ENCODE measurements around the gene MBNL3. TPM values are rescaled to one million over a fixed set of nuclear protein-coding genes. Genes with fewer than 3 reads are reported as not detected.

MBNL3 gene
- total RNA-seq, 1 donor: 27.4 TPM

DNA sequence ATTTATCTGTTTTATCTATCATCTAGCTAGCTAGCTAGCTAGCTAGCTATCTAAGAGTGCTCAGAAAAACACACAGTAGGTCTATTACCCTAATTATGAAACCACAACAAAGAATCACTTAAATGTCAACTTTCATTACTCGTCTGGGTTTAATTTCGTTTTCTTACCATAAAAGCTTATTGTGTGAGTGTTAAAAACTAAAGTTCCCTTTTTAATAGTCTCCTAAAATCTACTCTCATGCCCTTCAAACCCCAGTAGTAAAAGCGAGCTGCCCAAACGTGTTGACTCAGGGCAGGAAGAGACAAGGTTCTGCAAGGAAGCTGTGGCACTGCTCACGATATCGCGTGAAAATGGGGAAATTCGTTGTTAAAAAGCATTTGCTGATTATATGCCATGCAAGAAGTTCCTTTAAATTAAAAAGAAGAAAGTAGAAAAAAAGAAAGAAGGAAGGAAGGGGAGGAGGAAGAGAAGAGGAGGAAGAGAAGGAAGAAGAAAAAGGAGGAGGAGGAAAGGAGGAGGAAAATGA is 595 bp downstream of the MBNL3 start:
- peak overlapping the region; percentile 56 for H3K4me3 ChIP-seq (ENCODE audit: low read length)
- H3K9me3 ChIP-seq (ENCODE audit: low read depth, low read length): no peaks in the 10 kb centered on the region
- H3K27me3 ChIP-seq (ENCODE audit: insufficient read depth, low read length): no peaks in the 10 kb centered on the region
- H3K4me1 ChIP-seq (ENCODE audit: insufficient read depth, low read length): peaks cover 48% of the 10 kb centered on the region

DNA sequence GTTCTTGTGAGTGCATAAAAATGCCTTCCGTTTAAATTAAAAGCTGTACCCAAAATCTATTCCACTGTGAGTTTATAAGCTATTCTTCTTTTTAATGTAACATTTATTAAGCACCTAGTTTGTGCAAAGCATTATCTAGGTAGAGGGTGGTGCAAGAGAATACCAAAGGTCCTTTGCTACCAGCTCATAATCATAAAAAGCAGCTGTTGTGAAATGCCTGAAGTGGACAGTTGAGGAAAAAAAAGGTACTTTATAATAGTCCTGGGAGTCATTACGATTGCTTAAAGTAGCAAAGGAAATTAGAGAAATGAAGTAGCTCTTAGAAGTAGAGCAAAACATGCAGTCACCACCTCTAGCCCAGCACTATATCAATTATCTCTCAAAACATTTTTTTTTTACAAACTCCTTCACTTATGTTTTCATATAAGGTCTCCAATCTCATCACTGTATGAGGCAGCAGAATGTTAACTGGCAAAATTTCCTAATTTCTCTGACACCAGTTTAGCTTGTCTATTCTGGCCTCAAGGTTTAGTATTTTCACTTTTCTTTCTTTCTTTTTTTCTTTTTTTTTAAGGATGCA is 2.1 kb downstream of the MBNL3 start:
- H3K4me1 ChIP-seq (ENCODE audit: insufficient read depth, low read length): peaks cover 56% of the 10 kb centered on the region
- H3K9me3 ChIP-seq (ENCODE audit: low read depth, low read length): no peaks in the 10 kb centered on the region
- no peaks in the 10 kb centered on the region for H3K27me3 ChIP-seq (ENCODE audit: insufficient read depth, low read length)
- no peak overlapping the region for H3K4me3 ChIP-seq (ENCODE audit: low read length)

DNA sequence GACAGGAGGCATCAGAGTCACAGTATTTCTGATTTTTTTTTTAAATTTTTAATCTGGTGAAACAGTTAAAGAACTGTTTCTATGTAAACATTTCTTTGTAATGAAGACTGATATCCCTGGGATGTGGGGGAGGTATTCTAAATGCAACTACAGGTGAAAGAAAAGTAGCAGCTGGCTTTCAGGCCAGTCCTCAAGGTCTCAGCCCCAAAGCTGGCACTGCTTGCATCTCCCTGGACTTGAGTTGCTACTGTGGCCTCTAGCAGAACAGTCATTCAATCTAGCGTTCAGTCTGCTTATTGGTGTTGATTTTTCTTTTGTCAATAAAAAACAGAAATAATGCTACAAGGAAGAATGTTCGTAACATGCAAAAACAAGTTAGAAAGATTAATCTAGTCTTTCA is 4.9 kb downstream of the MBNL3 start:
- Histone ChIP-seq H3K4me3 (ENCODE audit: low read length) (no peak overlapping the region), H3K4me1 (ENCODE audit: insufficient read depth, low read length) (peaks cover 58% of the 10 kb centered on the region), H3K9me3 (ENCODE audit: low read depth, low read length) (no peaks in the 10 kb centered on the region), H3K27me3 (ENCODE audit: insufficient read depth, low read length) (no peaks in the 10 kb centered on the region)

DNA sequence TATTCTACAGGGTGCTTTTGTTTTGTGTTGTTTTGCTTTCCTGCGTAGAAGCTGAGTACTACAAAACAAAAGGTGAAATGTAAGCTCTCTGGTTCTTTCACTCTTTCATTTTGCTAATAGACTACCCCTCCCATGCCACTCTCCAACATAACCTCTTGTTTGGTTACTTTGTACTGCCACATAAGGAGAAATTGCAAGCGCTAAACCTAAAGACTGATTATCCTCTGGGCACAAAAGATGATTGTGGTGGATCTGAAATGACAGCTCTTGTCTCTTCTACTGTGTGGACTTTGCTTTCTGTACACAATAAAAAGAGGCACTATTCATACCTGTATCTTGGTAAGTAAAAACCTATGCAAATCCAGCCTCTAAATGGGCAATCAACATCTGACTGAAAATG is 5.3 kb downstream of the MBNL3 start:
- no peaks in the 10 kb centered on the region for H3K9me3 ChIP-seq (ENCODE audit: low read depth, low read length)
- H3K4me1 ChIP-seq (ENCODE audit: insufficient read depth, low read length): peaks cover 58% of the 10 kb centered on the region
- no peaks in the 10 kb centered on the region for H3K27me3 ChIP-seq (ENCODE audit: insufficient read depth, low read length)
- H3K4me3 ChIP-seq (ENCODE audit: low read length): no peak overlapping the region

GRCh38 chrX:132482632-132483031 is 6.2 kb downstream of the MBNL3 start:
- H3K27me3 ChIP-seq (ENCODE audit: insufficient read depth, low read length): no peaks in the 10 kb centered on the region
- H3K9me3 ChIP-seq (ENCODE audit: low read depth, low read length): no peaks in the 10 kb centered on the region
- no peak overlapping the region for H3K4me3 ChIP-seq (ENCODE audit: low read length)
- H3K4me1 ChIP-seq (ENCODE audit: insufficient read depth, low read length): peaks cover 55% of the 10 kb centered on the region

GRCh38 chrX:132481449-132481848 is 7.4 kb downstream of the MBNL3 start:
- H3K27me3 ChIP-seq (ENCODE audit: insufficient read depth, low read length): no peaks in the 10 kb centered on the region
- H3K4me1 ChIP-seq (ENCODE audit: insufficient read depth, low read length): peaks cover 43% of the 10 kb centered on the region
- no peak overlapping the region for H3K4me3 ChIP-seq (ENCODE audit: low read length)
- H3K9me3 ChIP-seq (ENCODE audit: low read depth, low read length): no peaks in the 10 kb centered on the region

DNA sequence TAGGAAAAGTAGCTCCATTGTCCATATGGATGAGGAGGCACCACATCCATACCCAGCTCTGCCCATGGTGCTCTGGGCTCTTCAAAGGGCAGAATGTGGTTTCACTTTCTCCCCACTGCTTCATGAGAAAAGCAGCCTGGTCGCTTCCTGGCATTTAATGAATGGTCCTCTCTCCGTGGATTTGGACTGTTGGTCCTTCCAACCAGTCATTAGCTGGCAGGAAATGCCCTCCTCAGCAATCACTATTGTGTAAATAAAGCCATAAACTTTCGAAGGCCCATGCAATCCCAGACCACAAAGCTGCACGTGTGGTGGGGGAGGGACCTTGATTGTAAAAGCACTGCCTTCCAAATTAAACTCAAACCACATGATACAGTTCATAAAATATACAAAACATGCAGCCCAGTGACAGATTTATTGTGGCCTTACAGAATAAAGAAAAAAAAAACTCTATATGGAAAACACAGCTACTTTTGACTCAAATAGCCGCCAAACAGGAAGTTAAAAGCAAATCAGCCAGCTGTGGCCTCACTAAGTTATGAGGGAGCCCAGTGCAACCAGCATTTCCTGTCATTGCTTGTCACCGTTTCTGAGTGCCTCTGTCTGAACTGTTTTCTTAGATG is 8.1 kb downstream of the MBNL3 start:
- Histone ChIP-seq H3K27me3 (ENCODE audit: insufficient read depth, low read length) (no peaks in the 10 kb centered on the region), H3K9me3 (ENCODE audit: low read depth, low read length) (no peaks in the 10 kb centered on the region), H3K4me3 (ENCODE audit: low read length) (peak overlapping the region; percentile 43), H3K4me1 (ENCODE audit: insufficient read depth, low read length) (peaks cover 39% of the 10 kb centered on the region)

- Histone ChIP-seq H3K4me3 (ENCODE audit: low read length) (no peak overlapping the region), H3K4me1 (ENCODE audit: insufficient read depth, low read length) (peaks cover 18% of the 10 kb centered on the region), H3K9me3 (ENCODE audit: low read depth, low read length) (no peaks in the 10 kb centered on the region), H3K27me3 (ENCODE audit: insufficient read depth, low read length) (no peaks in the 10 kb centered on the region)
Observed at GRCh38 chrX:132474544-132475248, 14.1 kb downstream of the MBNL3 start.

- Histone ChIP-seq H3K4me3 (ENCODE audit: low read length) (no peak overlapping the region), H3K27me3 (ENCODE audit: insufficient read depth, low read length) (no peaks in the 10 kb centered on the region), H3K4me1 (ENCODE audit: insufficient read depth, low read length) (peaks cover 16% of the 10 kb centered on the region), H3K9me3 (ENCODE audit: low read depth, low read length) (no peaks in the 10 kb centered on the region)
Observed at GRCh38 chrX:132472397-132472796, 16.4 kb downstream of the MBNL3 start.

- Histone ChIP-seq H3K4me1 (ENCODE audit: insufficient read depth, low read length) (peaks cover 16% of the 10 kb centered on the region), H3K4me3 (ENCODE audit: low read length) (no peak overlapping the region), H3K27me3 (ENCODE audit: insufficient read depth, low read length) (no peaks in the 10 kb centered on the region)
Observed at GRCh38 chrX:132470831-132471230, 18.0 kb downstream of the MBNL3 start.

GRCh38 chrX:132470179-132470578 is 18.7 kb downstream of the MBNL3 start:
- Histone ChIP-seq H3K4me3 (ENCODE audit: low read length) (no peak overlapping the region), H3K27me3 (ENCODE audit: insufficient read depth, low read length) (no peaks in the 10 kb centered on the region), H3K4me1 (ENCODE audit: insufficient read depth, low read length) (peaks cover 10% of the 10 kb centered on the region), H3K9me3 (ENCODE audit: low read depth, low read length) (no peaks in the 10 kb centered on the region)

More at GRCh38 chrX:132470831-132471230, 18.0 kb downstream of the MBNL3 start:
- H3K9me3 ChIP-seq (ENCODE audit: low read depth, low read length): no peaks in the 10 kb centered on the region

DNA sequence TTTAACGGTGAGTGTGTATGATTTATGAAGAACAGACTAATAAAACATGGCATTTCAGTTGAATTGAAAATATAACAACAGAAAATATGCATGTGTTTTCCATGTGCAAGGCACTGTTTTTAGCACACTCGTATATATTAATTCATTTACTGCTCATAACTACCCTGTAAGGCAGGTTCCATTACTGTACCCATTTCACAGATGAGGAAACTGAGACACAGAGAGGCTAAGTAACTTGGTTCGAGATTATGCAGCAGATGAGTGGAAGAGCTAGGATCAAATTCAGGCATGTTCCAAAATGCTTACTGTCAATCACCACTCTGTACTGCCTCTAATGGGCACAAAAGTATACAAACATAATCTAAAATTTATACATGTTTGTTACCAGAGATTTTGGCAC is 20.4 kb downstream of the MBNL3 start:
- Histone ChIP-seq H3K9me3 (ENCODE audit: low read depth, low read length) (no peaks in the 10 kb centered on the region), H3K4me3 (ENCODE audit: low read length) (no peak overlapping the region), H3K27me3 (ENCODE audit: insufficient read depth, low read length) (no peaks in the 10 kb centered on the region), H3K4me1 (ENCODE audit: insufficient read depth, low read length) (no peaks in the 10 kb centered on the region)

GRCh38 chrX:132467989-132468388 is 20.8 kb downstream of the MBNL3 start:
- Histone ChIP-seq H3K4me3 (ENCODE audit: low read length) (no peak overlapping the region), H3K4me1 (ENCODE audit: insufficient read depth, low read length) (no peaks in the 10 kb centered on the region), H3K9me3 (ENCODE audit: low read depth, low read length) (no peaks in the 10 kb centered on the region), H3K27me3 (ENCODE audit: insufficient read depth, low read length) (no peaks in the 10 kb centered on the region)

DNA sequence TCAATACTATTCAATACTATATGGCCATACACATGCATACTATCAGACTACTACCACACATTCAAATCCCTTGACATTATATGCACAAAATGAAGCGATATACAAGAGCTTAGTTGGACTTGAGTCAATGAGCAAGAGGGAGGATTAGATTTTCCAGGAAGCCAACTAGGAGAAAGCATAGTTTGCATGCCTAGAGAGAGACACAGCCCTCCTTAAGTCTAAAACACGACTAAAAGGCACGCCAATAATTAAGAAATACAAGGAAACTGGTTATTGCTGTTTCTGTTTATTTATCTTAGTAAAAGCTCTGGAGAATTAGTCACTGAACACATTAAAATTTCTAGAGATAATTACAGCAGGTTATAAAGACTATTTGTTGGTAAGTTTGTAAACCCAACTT is 21.8 kb downstream of the MBNL3 start:
- no peaks in the 10 kb centered on the region for H3K27me3 ChIP-seq (ENCODE audit: insufficient read depth, low read length)
- no peaks in the 10 kb centered on the region for H3K9me3 ChIP-seq (ENCODE audit: low read depth, low read length)
- H3K4me1 ChIP-seq (ENCODE audit: insufficient read depth, low read length): no peaks in the 10 kb centered on the region
- H3K4me3 ChIP-seq (ENCODE audit: low read length): no peak overlapping the region

DNA sequence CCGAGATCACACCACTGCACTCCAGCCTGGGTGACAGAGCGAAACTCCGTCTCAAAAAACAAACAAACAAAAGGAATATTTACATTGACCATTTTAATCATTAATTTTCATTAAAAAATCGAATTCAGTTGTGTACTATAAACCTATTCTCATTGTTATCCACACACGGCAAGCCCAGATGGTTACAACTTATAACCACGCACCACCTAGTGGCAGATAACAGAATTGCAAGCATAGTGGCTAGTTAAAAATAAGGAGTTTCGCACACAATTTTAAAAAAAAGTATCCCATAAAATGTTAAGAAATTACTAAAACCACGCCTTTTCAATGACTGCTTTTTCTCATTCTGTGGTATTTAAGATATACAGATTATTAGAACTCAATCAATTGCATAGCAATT is 25.4 kb downstream of the MBNL3 start:
- Histone ChIP-seq H3K4me1 (ENCODE audit: insufficient read depth, low read length) (no peaks in the 10 kb centered on the region), H3K27me3 (ENCODE audit: insufficient read depth, low read length) (no peaks in the 10 kb centered on the region), H3K9me3 (ENCODE audit: low read depth, low read length) (no peaks in the 10 kb centered on the region), H3K4me3 (ENCODE audit: low read length) (no peak overlapping the region)
